Activated naive CD8-positive, alpha-beta T cell treated with anti-CD3 and anti-CD28 coated beads, Interleukin-2, amount 10 ng/mL, durations not matched to agents 7 days and 5 days (primary cell): Measurements from ENCODE around the gene DCANP1. TPM values are rescaled to one million over a fixed set of nuclear protein-coding genes. Genes with fewer than 3 reads are reported as not detected.
A peak's percentile ranks its signal among the peaks of the same experiment; 100 is the strongest.

Experiments
- ATAC-seq: fragments of 150-1000 bp; cut with Tn5 transposase; one replicate; pipeline ENCODE4 v1.10.0; 2021; ENCODE audit warnings: low read depth, moderate library complexity
- POLR2A ChIA-PET: fragments of 350-600 bp; sonication (Branson Sonifier 250); formaldehyde crosslinking; loops from one replicate; lab custom pipeline; 2021; ENCODE audit warnings: antibody characterized with exemption; lab: Charles Lee
- DNase-seq: peaks from one replicate; pipeline ENCODE4 v3.0.0; 2021
- H3K27ac Mint-ChIP-seq: one replicate; pipeline ENCODE4 v1.8.0; 2022; ENCODE audit warnings: mild to moderate bottlenecking, mixed read lengths
- H3K27me3 Mint-ChIP-seq: one replicate; pipeline ENCODE4 v1.8.0; 2022; ENCODE audit warnings: mild to moderate bottlenecking, moderate library complexity, mixed read lengths
- H3K36me3 Mint-ChIP-seq: one replicate; pipeline ENCODE4 v1.8.0; 2021; ENCODE audit warnings: mild to moderate bottlenecking, mixed read lengths
- H3K4me1 Mint-ChIP-seq: one replicate; pipeline ENCODE4 v1.8.0; 2021; ENCODE audit warnings: mixed read lengths
- H3K4me3 Mint-ChIP-seq: one replicate; pipeline ENCODE4 v1.8.0; 2022; ENCODE audit warnings: mild to moderate bottlenecking, moderate library complexity, mixed read lengths
- H3K9me3 Mint-ChIP-seq: one replicate; pipeline ENCODE4 v1.8.0; 2021; ENCODE audit warnings: mixed read lengths
- total RNA-seq, 2 experiments: library from RNA; stranded (reverse); gene quantifications; one replicate each; pipeline ENCODE4 v1.2.3, GENCODE V29; 2021

Gene DCANP1
- total RNA-seq, 2 experiments from 2014 or later, result not detected

GRCh38 chr5:135437796-135438560 is 9.2 kb downstream of the DCANP1 start:
- Mint-ChIP-seq H3K4me3 (no peak overlapping the region), H3K9me3 (no peaks in the 10 kb centered on the region), H3K4me1 (peaks cover 6% of the 10 kb centered on the region), H3K27ac (no peak overlapping the region), H3K27me3 (peaks cover 24% of the 10 kb centered on the region), H3K36me3 (no peaks in the 10 kb centered on the region)
- DNase-seq (no peak), ATAC-seq (no peak)
- POLR2A ChIA-PET, result no interaction called here

- no peak overlapping the region for H3K4me3 Mint-ChIP-seq
- DNase-seq (no peak), ATAC-seq (no peak)
- POLR2A ChIA-PET, result no interaction called here
- peaks cover 6% of the 10 kb centered on the region for H3K4me1 Mint-ChIP-seq
- no peaks in the 10 kb centered on the region for H3K9me3 Mint-ChIP-seq
- no peaks in the 10 kb centered on the region for H3K36me3 Mint-ChIP-seq
- H3K27ac Mint-ChIP-seq, result no peak overlapping the region
- H3K27me3 Mint-ChIP-seq, result peaks cover 27% of the 10 kb centered on the region
These were observed 9.7 kb downstream of the DCANP1 start for GRCh38 chr5:135437422-135437795.

- POLR2A ChIA-PET, result no interaction called here
- no peak overlapping the region for H3K27ac Mint-ChIP-seq
- H3K4me3 Mint-ChIP-seq, result no peak overlapping the region
- H3K27me3 Mint-ChIP-seq, result peaks cover 27% of the 10 kb centered on the region
- ATAC-seq (no peak), DNase-seq (no peak)
- peaks cover 5% of the 10 kb centered on the region for H3K4me1 Mint-ChIP-seq
- H3K36me3 Mint-ChIP-seq, result no peaks in the 10 kb centered on the region
- no peaks in the 10 kb centered on the region for H3K9me3 Mint-ChIP-seq
These were observed 10.2 kb downstream of the DCANP1 start for GRCh38 chr5:135436951-135437418.

- ATAC-seq, result no peak
- DNase-seq, result no peak
- Mint-ChIP-seq H3K4me3 (no peak overlapping the region), H3K27ac (no peak overlapping the region), H3K9me3 (no peaks in the 10 kb centered on the region), H3K4me1 (peaks cover 2% of the 10 kb centered on the region), H3K27me3 (peaks cover 27% of the 10 kb centered on the region), H3K36me3 (no peaks in the 10 kb centered on the region)
- POLR2A ChIA-PET, result no interaction called here
These were observed 11.4 kb downstream of the DCANP1 start for GRCh38 chr5:135435467-135436330.

- Mint-ChIP-seq H3K4me3 (no peak overlapping the region), H3K27me3 (peaks cover 27% of the 10 kb centered on the region), H3K36me3 (no peaks in the 10 kb centered on the region), H3K27ac (no peak overlapping the region), H3K4me1 (peaks cover 2% of the 10 kb centered on the region), H3K9me3 (no peaks in the 10 kb centered on the region)
- ATAC-seq (no peak), DNase-seq (no peak)
- POLR2A ChIA-PET, result no interaction called here
These were observed 12.3 kb downstream of the DCANP1 start for GRCh38 chr5:135434591-135435466.

GRCh38 chr5:135433681-135434426 is 13.3 kb downstream of the DCANP1 start:
- peaks cover 2% of the 10 kb centered on the region for H3K4me1 Mint-ChIP-seq
- H3K27me3 Mint-ChIP-seq, result peaks cover 27% of the 10 kb centered on the region
- H3K36me3 Mint-ChIP-seq, result no peaks in the 10 kb centered on the region
- DNase-seq (peak; percentile 17), ATAC-seq (no peak)
- H3K27ac Mint-ChIP-seq, result no peak overlapping the region
- H3K4me3 Mint-ChIP-seq, result no peak overlapping the region
- POLR2A ChIA-PET, result no interaction called here
- no peaks in the 10 kb centered on the region for H3K9me3 Mint-ChIP-seq

GRCh38 chr5:135432113-135432512 is 15.0 kb downstream of the DCANP1 start:
- POLR2A ChIA-PET, result no interaction called here
- no peak for ATAC-seq

GRCh38 chr5:135430135-135430437 is 17.1 kb downstream of the DCANP1 start:
- DNase-seq (no peak), ATAC-seq (no peak)
- H3K36me3 Mint-ChIP-seq, result no peaks in the 10 kb centered on the region
- H3K9me3 Mint-ChIP-seq, result no peaks in the 10 kb centered on the region
- H3K4me3 Mint-ChIP-seq, result no peak overlapping the region
- H3K27me3 Mint-ChIP-seq, result peaks cover 21% of the 10 kb centered on the region
- H3K4me1 Mint-ChIP-seq, result peaks cover 15% of the 10 kb centered on the region
- POLR2A ChIA-PET, result no interaction called here
- H3K27ac Mint-ChIP-seq, result no peak overlapping the region

More at GRCh38 chr5:135432113-135432512, 15.0 kb downstream of the DCANP1 start:
- H3K4me1 Mint-ChIP-seq, result no peaks in the 10 kb centered on the region
- H3K9me3 Mint-ChIP-seq, result no peaks in the 10 kb centered on the region
- peaks cover 25% of the 10 kb centered on the region for H3K27me3 Mint-ChIP-seq
- H3K36me3 Mint-ChIP-seq, result no peaks in the 10 kb centered on the region
- no peak overlapping the region for H3K4me3 Mint-ChIP-seq
- no peak for DNase-seq
- no peak overlapping the region for H3K27ac Mint-ChIP-seq

- H3K36me3 Mint-ChIP-seq, result no peaks in the 10 kb centered on the region
- POLR2A ChIA-PET, result no interaction called here
- no peak overlapping the region for H3K27ac Mint-ChIP-seq
- ATAC-seq (no peak), DNase-seq (no peak)
- H3K9me3 Mint-ChIP-seq, result no peaks in the 10 kb centered on the region
- peaks cover 17% of the 10 kb centered on the region for H3K27me3 Mint-ChIP-seq
- H3K4me3 Mint-ChIP-seq, result no peak overlapping the region
- H3K4me1 Mint-ChIP-seq, result peaks cover 16% of the 10 kb centered on the region
These were observed 17.6 kb downstream of the DCANP1 start for GRCh38 chr5:135429301-135430134.

- DNase-seq, result no peak
- POLR2A ChIA-PET, result no interaction called here
- Mint-ChIP-seq H3K27ac (no peak overlapping the region), H3K4me1 (peaks cover 16% of the 10 kb centered on the region), H3K36me3 (no peaks in the 10 kb centered on the region), H3K9me3 (no peaks in the 10 kb centered on the region), H3K27me3 (peaks cover 10% of the 10 kb centered on the region), H3K4me3 (no peak overlapping the region)
- ATAC-seq, result no peak
These were observed 18.6 kb downstream of the DCANP1 start for GRCh38 chr5:135428586-135428985.

GRCh38 chr5:135426102-135427082 is 20.8 kb downstream of the DCANP1 start:
- DNase-seq, result no peak

More at GRCh38 chr5:135426102-135427082, 20.8 kb downstream of the DCANP1 start:
- Mint-ChIP-seq H3K27ac (peak overlapping the region; percentile 83), H3K4me1 (peaks cover 16% of the 10 kb centered on the region), H3K9me3 (no peaks in the 10 kb centered on the region), H3K36me3 (no peaks in the 10 kb centered on the region), H3K4me3 (peak overlapping the region; percentile 61), H3K27me3 (peaks cover 19% of the 10 kb centered on the region)
- POLR2A ChIA-PET, result interaction anchor here (1.0 to 3.4 kb wide), 2 partner anchors 28 to 101 kb away, joined by 5 to 17 read pairs; partner anchors contain the start of gene MACROH2A1
- peak; percentile 96 for ATAC-seq
